ENCODE results near the gene DMD.

DMD gene

GRCh38 chrX:31266203-31267076 lies 1944.9 kb downstream of the DMD start:
- Histone ChIP-seq H3K4me3 (ENCODE audit: low read length) (peak overlapping the region; percentile 68), H3K27me3 (replicated peaks; ENCODE audit: insufficient read depth, low read length) (no peaks in the 10 kb centered on the region), H3K4me2 (ENCODE audit: low read depth, low read length) (peak overlapping the region; percentile 57), H3K36me3 (replicated peaks; ENCODE audit: insufficient read depth, low read length) (no peaks in the 10 kb centered on the region), H4K20me1 (ENCODE audit: insufficient read depth, low read length) (no peaks in the 10 kb centered on the region), H3K9me3 (replicated peaks; ENCODE audit: insufficient read depth, low read length) (no peaks in the 10 kb centered on the region), H3K9ac (ENCODE audit: low read length) (peak overlapping the region; percentile 46; the same call in 1 of the 2 replicates), H3K4me1 (ENCODE audit: low read length) (no peaks in the 10 kb centered on the region), H2AFZ (ENCODE audit: low read length) (peak overlapping the region; percentile 48; the same call in 1 of the 2 replicates), H3K9me2 (replicated peaks; ENCODE audit: insufficient read depth, low read length) (no peaks in the 10 kb centered on the region), H3K27ac (ENCODE audit: low read length) (no peak overlapping the region), H3K79me2 (ENCODE audit: low read length) (no peaks in the 10 kb centered on the region), H3F3A (ENCODE audit: insufficient read depth, low read length) (no peaks in the 10 kb centered on the region; the same call in 1 of the 2 replicates)
- peak; percentile 55 for DNase-seq
- no peak for TF ChIP-seq EZH2phosphoT487 (IDR thresholded peaks at IDR 0.05; ENCODE audit: low read length)
- TF ChIP-seq, protein P1, sequence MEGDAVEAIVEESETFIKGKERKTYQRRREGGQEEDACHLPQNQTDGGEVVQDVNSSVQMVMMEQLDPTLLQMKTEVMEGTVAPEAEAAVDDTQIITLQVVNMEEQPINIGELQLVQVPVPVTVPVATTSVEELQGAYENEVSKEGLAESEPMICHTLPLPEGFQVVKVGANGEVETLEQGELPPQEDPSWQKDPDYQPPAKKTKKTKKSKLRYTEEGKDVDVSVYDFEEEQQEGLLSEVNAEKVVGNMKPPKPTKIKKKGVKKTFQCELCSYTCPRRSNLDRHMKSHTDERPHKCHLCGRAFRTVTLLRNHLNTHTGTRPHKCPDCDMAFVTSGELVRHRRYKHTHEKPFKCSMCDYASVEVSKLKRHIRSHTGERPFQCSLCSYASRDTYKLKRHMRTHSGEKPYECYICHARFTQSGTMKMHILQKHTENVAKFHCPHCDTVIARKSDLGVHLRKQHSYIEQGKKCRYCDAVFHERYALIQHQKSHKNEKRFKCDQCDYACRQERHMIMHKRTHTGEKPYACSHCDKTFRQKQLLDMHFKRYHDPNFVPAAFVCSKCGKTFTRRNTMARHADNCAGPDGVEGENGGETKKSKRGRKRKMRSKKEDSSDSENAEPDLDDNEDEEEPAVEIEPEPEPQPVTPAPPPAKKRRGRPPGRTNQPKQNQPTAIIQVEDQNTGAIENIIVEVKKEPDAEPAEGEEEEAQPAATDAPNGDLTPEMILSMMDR (IDR thresholded peaks at IDR 0.05; ENCODE audit: low read length): no peak
- TF ChIP-seq EZH2 (optimal IDR thresholded peaks at IDR 0.05; ENCODE audit: low read depth, low read length): no peak

DNA sequence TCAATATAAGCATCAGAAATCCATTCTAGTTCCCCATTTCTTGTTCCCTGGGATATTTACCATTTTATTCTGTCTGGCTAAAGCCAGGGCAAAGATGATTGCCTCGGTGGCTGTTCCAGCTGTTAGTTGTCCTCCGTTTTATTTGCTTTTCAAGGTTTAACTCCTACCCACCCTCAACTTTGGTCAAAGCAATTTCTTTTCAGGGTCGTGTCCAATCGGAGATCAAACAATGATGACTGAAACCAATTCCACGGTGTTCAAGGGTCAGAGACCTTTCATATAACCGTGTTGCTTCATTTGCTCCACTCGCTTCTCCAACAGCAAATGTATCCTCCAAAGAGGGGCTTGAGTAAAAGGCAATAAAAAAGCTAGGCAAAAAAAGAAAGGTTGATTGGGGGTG lies 1946.0 kb downstream of the DMD start:
- Histone ChIP-seq H3K36me3 (replicated peaks; ENCODE audit: insufficient read depth, low read length) (no peaks in the 10 kb centered on the region), H3K9me3 (replicated peaks; ENCODE audit: insufficient read depth, low read length) (no peaks in the 10 kb centered on the region), H3K9ac (ENCODE audit: low read length) (no peak overlapping the region), H3K79me2 (ENCODE audit: low read length) (no peaks in the 10 kb centered on the region), H3K4me2 (ENCODE audit: low read depth, low read length) (no peak overlapping the region), H3K4me1 (ENCODE audit: low read length) (no peaks in the 10 kb centered on the region), H4K20me1 (ENCODE audit: insufficient read depth, low read length) (no peaks in the 10 kb centered on the region), H3K9me2 (replicated peaks; ENCODE audit: insufficient read depth, low read length) (no peaks in the 10 kb centered on the region), H3K4me3 (ENCODE audit: low read length) (no peak overlapping the region), H2AFZ (ENCODE audit: low read length) (no peak overlapping the region), H3K27me3 (replicated peaks; ENCODE audit: insufficient read depth, low read length) (no peaks in the 10 kb centered on the region), H3K27ac (ENCODE audit: low read length) (no peak overlapping the region), H3F3A (ENCODE audit: insufficient read depth, low read length) (no peaks in the 10 kb centered on the region; the same call in 1 of the 2 replicates)
- no peak for TF ChIP-seq EZH2 (optimal IDR thresholded peaks at IDR 0.05; ENCODE audit: low read depth, low read length)
- TF ChIP-seq EZH2phosphoT487 (IDR thresholded peaks at IDR 0.05; ENCODE audit: low read length): no peak
- TF ChIP-seq, protein P1 (IDR thresholded peaks at IDR 0.05; ENCODE audit: low read length): no peak
- DNase-seq: no peak

DNA sequence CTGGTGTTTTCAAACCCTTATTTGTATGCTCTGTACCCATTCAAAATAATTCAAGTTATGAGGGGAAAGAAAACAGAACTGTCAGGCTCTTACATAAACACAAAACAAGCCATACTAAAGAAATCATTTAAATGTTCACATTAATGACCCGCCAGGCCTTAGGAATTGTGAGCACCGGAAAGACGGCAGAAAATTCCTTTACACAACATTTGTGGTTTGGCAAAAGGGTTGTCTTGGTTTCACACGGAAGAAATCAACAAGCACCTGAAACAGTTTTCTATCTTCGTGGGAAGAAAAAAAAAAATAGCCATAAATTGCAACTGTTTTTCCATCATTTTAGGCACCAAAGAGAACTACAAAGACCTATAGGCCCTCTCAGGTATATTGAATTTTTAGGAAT lies 1951.0 kb downstream of the DMD start:
- Histone ChIP-seq H3K9me3 (replicated peaks; ENCODE audit: insufficient read depth, low read length) (no peaks in the 10 kb centered on the region), H3F3A (ENCODE audit: insufficient read depth, low read length) (no peaks in the 10 kb centered on the region), H3K27ac (ENCODE audit: low read length) (no peak overlapping the region), H3K79me2 (ENCODE audit: low read length) (no peaks in the 10 kb centered on the region), H3K9me2 (replicated peaks; ENCODE audit: insufficient read depth, low read length) (no peaks in the 10 kb centered on the region), H3K9ac (ENCODE audit: low read length) (no peak overlapping the region), H3K4me2 (ENCODE audit: low read depth, low read length) (no peak overlapping the region), H3K36me3 (replicated peaks; ENCODE audit: insufficient read depth, low read length) (no peaks in the 10 kb centered on the region), H3K27me3 (replicated peaks; ENCODE audit: insufficient read depth, low read length) (no peaks in the 10 kb centered on the region), H4K20me1 (ENCODE audit: insufficient read depth, low read length) (no peaks in the 10 kb centered on the region), H3K4me3 (ENCODE audit: low read length) (no peak overlapping the region), H2AFZ (ENCODE audit: low read length) (no peak overlapping the region), H3K4me1 (ENCODE audit: low read length) (no peaks in the 10 kb centered on the region)
- DNase-seq: no peak
- no peak for TF ChIP-seq EZH2phosphoT487 (IDR thresholded peaks at IDR 0.05; ENCODE audit: low read length)
- TF ChIP-seq, protein P1 (IDR thresholded peaks at IDR 0.05; ENCODE audit: low read length): no peak
- TF ChIP-seq EZH2 (optimal IDR thresholded peaks at IDR 0.05; ENCODE audit: low read depth, low read length): no peak

All from MM.1S (cell line).